Measurements from ENCODE around the gene TTC7B. TPM values are rescaled to one million over a fixed set of nuclear protein-coding genes. Genes with fewer than 3 reads are reported as not detected.
A peak's percentile ranks its signal among the peaks of the same experiment; 100 is the strongest.

Gene TTC7B
- total and polyA plus RNA-seq, 2 of the 8 experiments (the other 6 are each of a cell fraction or from before 2014, with no cell fraction given) = 23.7 to 34.0 TPM

- Histone ChIP-seq H2BK5ac (ENCODE audit: low read depth, low read length) (no peak overlapping the region; the same call in 1 of the 2 replicates), H3K4me2 (ENCODE audit: insufficient read depth in 1 of 2, low read depth in 2 of 2, low read length in 2 of 2) (no peak overlapping the region), H3K23ac (ENCODE audit: insufficient read length) (no peak overlapping the region), H4K20me1 (replicated peaks in 1 of 2; ENCODE audit: control insufficient read depth in 1 of 2, insufficient read depth in 2 of 2, low read length in 2 of 2) (no peaks in the 10 kb centered on the region), H2BK12ac (ENCODE audit: low read depth, low read length) (peak overlapping the region; percentile 18; the same call in 1 of the 2 replicates), H3K56ac (replicated peaks; ENCODE audit: insufficient read length, low read depth, low read length) (no peak overlapping the region), H3K36me3 (ENCODE audit: control insufficient read depth in 2 of 4, insufficient read depth in 4 of 4, low read length in 3 of 4) (no peaks in the 10 kb centered on the region), H3K14ac (ENCODE audit: insufficient read length) (no peak overlapping the region), H3K27ac (ENCODE audit: low read depth, low read length) (no peak overlapping the region), H3K9me3 (ENCODE audit: insufficient read depth in 2 of 2, low read depth in 1 of 2, low read length in 1 of 2) (no peaks in the 10 kb centered on the region), H2BK120ac (replicated peaks; ENCODE audit: low read depth, low read length) (peak overlapping the region; percentile 47), H3K23me2 (ENCODE audit: low read depth, low read length) (no peaks in the 10 kb centered on the region; the same call in 1 of the 2 replicates), H3K4me3 (ENCODE audit: extremely low read depth in 1 of 4, insufficient read depth in 2 of 4, low read depth in 3 of 4, low read length in 4 of 4) (no peak overlapping the region), H2AFZ (ENCODE audit: low read length) (no peak overlapping the region), H3K9ac (replicated peaks in 1 of 4; ENCODE audit: extremely low read depth in 1 of 4, low read depth in 3 of 4, low read length in 3 of 4) (no peak overlapping the region), H3K27me3 (replicated peaks in 1 of 4; ENCODE audit: control insufficient read depth in 3 of 4, extremely low read depth in 1 of 4, insufficient read depth in 3 of 4, low read length in 3 of 4) (no peaks in the 10 kb centered on the region; a peak in 2 of 7 replicates), H3K4ac (replicated peaks; ENCODE audit: insufficient read length, low read depth, low read length) (no peak overlapping the region), H2AK5ac (ENCODE audit: low read depth, low read length) (0 out of 2 replicates have a peak overlapping the region, but pooled peaks have one; percentile 93), H3K4me1 (replicated peaks in 1 of 4; ENCODE audit: control insufficient read depth in 3 of 4, insufficient read depth in 4 of 4, low read length in 3 of 4) (peaks cover 4 to 29% (median 21%) of the 10 kb centered on the region in 4 experiments), H3K79me1 (ENCODE audit: low read depth, low read length) (no peaks in the 10 kb centered on the region), H3K18ac (ENCODE audit: extremely low read depth, low read length) (no peak overlapping the region), H4K8ac (ENCODE audit: extremely low read depth, insufficient read depth, low read length) (no peak overlapping the region), H4K5ac (ENCODE audit: insufficient read length, low read depth, low read length) (no peak overlapping the region), H4K91ac (replicated peaks; ENCODE audit: insufficient read length, low read length) (peak overlapping the region; percentile 34), H2BK20ac (ENCODE audit: low read length) (0 out of 2 replicates have a peak overlapping the region, but pooled peaks have one; percentile 5), H3K79me2 (ENCODE audit: control insufficient read depth in 1 of 2, insufficient read depth in 2 of 2, low read length in 2 of 2) (no peaks in the 10 kb centered on the region), H2BK15ac (ENCODE audit: low read length) (0 out of 2 replicates have a peak overlapping the region, but pooled peaks have one; percentile 36)
- 99% methylated on average over 7 of the region's 7 CpGs; no CpG with 5 or more reads in 1 of the 2 experiments for WGBS, 2 experiments (ENCODE audit: extremely low coverage in 1 of 2, insufficient coverage in 1 of 2, insufficient read length in 1 of 2, insufficient replicate concordance in 2 of 2, low coverage in 1 of 2, low lambda C conversion rate in 2 of 2, missing lambda C conversion rate in 1 of 2)
- CTCF ChIA-PET (ENCODE audit: partially characterized antibody) = interaction anchor here (2.1 kb wide), 1 partner anchor 11 kb away, joined by 5 read pairs; no protein-coding TSS in a partner anchor
- POLR2A ChIA-PET (ENCODE audit: partially characterized antibody) = no interaction called here
- TF ChIP-seq SP1 (IDR thresholded peaks at IDR 0.05; ENCODE audit: low read depth, low read length) (no peak), BACH1 (IDR thresholded peaks at IDR 0.05; ENCODE audit: low read length) (no peak), USF2 (IDR thresholded peaks at IDR 0.05; ENCODE audit: low read length) (no peak), JUN (IDR thresholded peaks at IDR 0.05; ENCODE audit: low read depth, low read length) (no peak), ATF3 (IDR thresholded peaks at IDR 0.05; ENCODE audit: insufficient read depth, low read depth, low read length) (no peak)
- DNase-seq (ENCODE audit: low read depth in 1 of 2, low spot score in 2 of 2) = no peak
- no peak for FAIRE-seq
Observed at GRCh38 chr14:90507428-90507827, 308.8 kb downstream of the TTC7B start.
